Suprapubic skin (tissue), 4 donors: ENCODE data around the gene TTC6.

Experiments used
- POLR2A ChIP-seq, 2 donors: fragments of 450-650 bp; IDR thresholded peaks; one replicate each; pipeline ENCODE4 v1.6.1; 2017; ENCODE audit warnings: antibody characterized with exemption in 2 of 2, mild to moderate bottlenecking in 2 of 2, moderate library complexity in 2 of 2
- POLR2AphosphoS5 ChIP-seq, 3 donors: sonication (generic); formaldehyde crosslinking; IDR thresholded peaks; one replicate each; pipeline ENCODE4 v1.6.1; 2017; ENCODE audit warnings: antibody characterized with exemption in 3 of 3
- TF ChIP-seq, protein P1 (sequence below), 2 donors: fragments of 200-600 bp in 1 of 2; fragments of 450-650 bp in 1 of 2; sonication (generic) in 1 of 2; IDR thresholded peaks; one replicate each; pipeline ENCODE4 v1.5.1; 2016 to 2019; ENCODE audit warnings: antibody characterized with exemption in 2 of 2, mild to moderate bottlenecking in 1 of 2, moderate library complexity in 1 of 2

DNA sequence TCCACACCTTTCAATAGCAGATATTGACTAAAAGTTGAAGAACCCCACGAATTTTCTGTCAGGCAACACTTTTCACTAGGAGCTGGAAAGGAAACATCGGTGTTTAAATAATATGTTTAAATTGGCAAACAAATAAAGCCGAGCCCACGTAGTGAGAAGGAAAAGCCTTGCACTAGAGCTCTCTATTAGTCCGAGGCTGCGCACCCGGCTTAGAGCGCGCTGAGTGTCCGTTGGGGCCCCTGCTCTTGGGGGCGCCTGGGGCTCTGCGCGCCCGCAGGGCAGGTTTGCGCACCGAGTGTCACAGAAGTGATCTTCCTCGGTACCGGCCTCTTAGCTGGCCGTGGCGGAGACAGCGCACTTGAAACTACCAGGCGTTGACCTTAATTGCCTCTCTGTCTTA lies 6.4 kb downstream of the TTC6 start:
- TF ChIP-seq, protein P1, sequence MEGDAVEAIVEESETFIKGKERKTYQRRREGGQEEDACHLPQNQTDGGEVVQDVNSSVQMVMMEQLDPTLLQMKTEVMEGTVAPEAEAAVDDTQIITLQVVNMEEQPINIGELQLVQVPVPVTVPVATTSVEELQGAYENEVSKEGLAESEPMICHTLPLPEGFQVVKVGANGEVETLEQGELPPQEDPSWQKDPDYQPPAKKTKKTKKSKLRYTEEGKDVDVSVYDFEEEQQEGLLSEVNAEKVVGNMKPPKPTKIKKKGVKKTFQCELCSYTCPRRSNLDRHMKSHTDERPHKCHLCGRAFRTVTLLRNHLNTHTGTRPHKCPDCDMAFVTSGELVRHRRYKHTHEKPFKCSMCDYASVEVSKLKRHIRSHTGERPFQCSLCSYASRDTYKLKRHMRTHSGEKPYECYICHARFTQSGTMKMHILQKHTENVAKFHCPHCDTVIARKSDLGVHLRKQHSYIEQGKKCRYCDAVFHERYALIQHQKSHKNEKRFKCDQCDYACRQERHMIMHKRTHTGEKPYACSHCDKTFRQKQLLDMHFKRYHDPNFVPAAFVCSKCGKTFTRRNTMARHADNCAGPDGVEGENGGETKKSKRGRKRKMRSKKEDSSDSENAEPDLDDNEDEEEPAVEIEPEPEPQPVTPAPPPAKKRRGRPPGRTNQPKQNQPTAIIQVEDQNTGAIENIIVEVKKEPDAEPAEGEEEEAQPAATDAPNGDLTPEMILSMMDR (IDR thresholded peaks at IDR 0.05) = no peak
- TF ChIP-seq POLR2AphosphoS5 (IDR thresholded peaks at IDR 0.05) = no peak
- TF ChIP-seq POLR2A (IDR thresholded peaks at IDR 0.05) = no peak
